ENCODE data around the gene IL23R. TPM values are rescaled to one million over a fixed set of nuclear protein-coding genes. Genes with fewer than 3 reads are reported as not detected.
"Not testable (repeated sequence)": the region's sequence is repeated elsewhere in the genome, so short reads cannot be mapped to it uniquely, and the experiment has no call there.

The IL23R gene
- polyA plus RNA-seq, 2 donors, result 0.01 TPM; not detected in 1

GRCh38 chr1:67147973-67148372 lies 18.3 kb upstream of the IL23R start:
- H3K9me3 ChIP-seq (ENCODE audit: control insufficient read depth in 2 of 2, insufficient read depth in 1 of 2, low read depth in 1 of 2, low read length in 1 of 2); H3K36me3 ChIP-seq (ENCODE audit: control insufficient read depth in 2 of 2, insufficient read depth in 2 of 2, low read length in 1 of 2); H3K4me3 ChIP-seq (ENCODE audit: low read depth in 1 of 2, low read length in 2 of 2); H3K4me1 ChIP-seq (ENCODE audit: control insufficient read depth in 2 of 2, insufficient read depth in 2 of 2, low read length in 1 of 2); H3K27ac ChIP-seq (ENCODE audit: low read depth in 2 of 2, low read length in 1 of 2); H3K27me3 ChIP-seq (ENCODE audit: control insufficient read depth in 1 of 2, insufficient read depth in 2 of 2, low read length in 2 of 2): not testable (repeated sequence)
- WGBS, 2 donors, result 89 to 94% methylated on average over 20 of the region's 20 CpGs

DNA sequence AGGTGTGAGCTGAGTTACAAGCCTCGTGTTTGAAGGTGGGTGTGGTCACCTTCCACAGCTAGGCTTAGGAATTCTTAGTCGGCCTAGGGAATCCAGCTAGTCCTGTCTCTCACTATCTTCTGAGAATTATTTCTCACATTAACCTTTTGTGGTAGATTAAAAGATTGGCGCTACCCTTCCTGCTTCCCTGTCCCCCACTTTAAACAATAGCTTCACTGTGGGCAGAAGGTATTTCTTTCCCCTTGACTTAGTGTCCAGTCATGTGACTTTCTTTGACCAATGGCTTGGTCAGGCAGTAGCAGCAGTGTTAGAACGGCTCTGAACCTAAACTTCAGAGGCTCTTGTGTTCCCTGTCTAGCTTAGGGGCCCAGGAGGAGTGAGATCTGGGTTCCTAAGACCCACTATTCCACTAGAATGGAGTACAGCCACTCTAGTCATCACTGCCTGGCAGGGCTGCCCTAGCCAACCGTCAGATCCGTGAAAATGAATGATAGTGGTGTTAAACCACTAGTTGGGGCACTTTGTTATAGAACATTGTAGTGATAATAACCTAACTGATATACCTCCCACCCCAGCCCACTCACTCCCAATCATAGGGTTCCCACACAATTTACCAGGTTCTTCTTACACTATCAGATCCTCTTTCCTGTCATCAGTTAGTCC lies 17.6 kb upstream of the IL23R start:
- 42 to 44% methylated on average over 6 of the region's 6 CpGs for WGBS, 2 donors
- no peaks in the 10 kb centered on the region for H3K36me3 ChIP-seq (ENCODE audit: control insufficient read depth in 2 of 2, insufficient read depth in 2 of 2, low read length in 1 of 2)
- no peak overlapping the region for H3K27ac ChIP-seq (ENCODE audit: low read depth in 2 of 2, low read length in 1 of 2)
- no peaks in the 10 kb centered on the region for H3K9me3 ChIP-seq (ENCODE audit: control insufficient read depth in 2 of 2, insufficient read depth in 1 of 2, low read depth in 1 of 2, low read length in 1 of 2)
- no peak overlapping the region for H3K4me3 ChIP-seq (ENCODE audit: low read depth in 1 of 2, low read length in 2 of 2)
- no peaks in the 10 kb centered on the region for H3K4me1 ChIP-seq (ENCODE audit: control insufficient read depth in 2 of 2, insufficient read depth in 2 of 2, low read length in 1 of 2)
- H3K27me3 ChIP-seq (ENCODE audit: control insufficient read depth in 1 of 2, insufficient read depth in 2 of 2, low read length in 2 of 2), result no peaks in the 10 kb centered on the region

GRCh38 chr1:67149179-67149770 lies 17.0 kb upstream of the IL23R start:
- Histone ChIP-seq H3K4me3 (ENCODE audit: low read depth in 1 of 2, low read length in 2 of 2) (no peak overlapping the region), H3K4me1 (ENCODE audit: control insufficient read depth in 2 of 2, insufficient read depth in 2 of 2, low read length in 1 of 2) (no peaks in the 10 kb centered on the region)
- WGBS, 2 donors, result 18 to 21% methylated on average over 9 of the region's 9 CpGs

DNA sequence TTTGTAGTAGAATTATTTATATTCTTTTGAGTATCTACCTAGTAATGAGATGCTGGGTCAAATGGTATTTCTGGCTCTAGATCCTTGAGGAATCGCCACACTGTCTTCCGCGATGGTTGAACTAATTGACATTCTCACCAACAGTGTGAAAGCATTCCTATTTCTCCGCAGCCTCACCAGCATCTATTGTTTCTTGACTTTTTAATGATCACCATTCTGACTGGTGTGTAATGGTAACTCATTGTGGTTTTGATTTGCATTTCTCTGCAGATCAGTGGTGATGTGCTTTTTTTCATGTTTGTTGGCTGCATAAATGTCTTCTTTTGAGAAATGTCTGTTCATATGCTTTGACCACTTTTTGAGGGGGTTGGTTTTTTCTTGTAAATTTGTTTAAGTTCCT lies 15.3 kb upstream of the IL23R start:
- 90% methylated on average over 4 of the region's 4 CpGs for WGBS, 2 donors
- H3K4me3 ChIP-seq (ENCODE audit: low read depth in 1 of 2, low read length in 2 of 2), result no peak overlapping the region

More at GRCh38 chr1:67149179-67149770, 17.0 kb upstream of the IL23R start:
- Histone ChIP-seq H3K36me3 (ENCODE audit: control insufficient read depth in 2 of 2, insufficient read depth in 2 of 2, low read length in 1 of 2) (no peaks in the 10 kb centered on the region), H3K27me3 (ENCODE audit: control insufficient read depth in 1 of 2, insufficient read depth in 2 of 2, low read length in 2 of 2) (no peaks in the 10 kb centered on the region), H3K9me3 (ENCODE audit: control insufficient read depth in 2 of 2, insufficient read depth in 1 of 2, low read depth in 1 of 2, low read length in 1 of 2) (no peaks in the 10 kb centered on the region), H3K27ac (ENCODE audit: low read depth in 2 of 2, low read length in 1 of 2) (no peak overlapping the region)

DNA sequence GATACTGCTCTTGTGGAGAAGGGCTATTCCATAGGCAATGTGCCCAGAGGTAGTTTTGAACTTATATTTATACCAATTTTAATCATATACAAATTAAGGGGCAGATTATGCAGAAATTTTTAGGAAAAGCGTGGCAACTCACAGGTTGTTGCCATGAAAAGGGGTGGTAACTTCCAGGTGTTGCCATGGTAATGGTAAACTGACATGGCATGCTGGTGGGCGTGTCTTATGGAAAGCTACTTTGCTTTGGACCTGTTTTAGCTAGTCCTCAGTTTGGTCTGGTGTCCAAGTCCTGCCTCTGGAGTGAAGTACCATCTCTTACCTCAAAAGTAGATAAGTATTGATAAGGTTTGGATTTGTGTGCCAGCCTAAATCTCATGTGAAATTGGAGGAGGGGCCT lies 7.9 kb upstream of the IL23R start:
- H3K27me3 ChIP-seq (ENCODE audit: control insufficient read depth in 1 of 2, insufficient read depth in 2 of 2, low read length in 2 of 2), result no peaks in the 10 kb centered on the region
- H3K9me3 ChIP-seq (ENCODE audit: control insufficient read depth in 2 of 2, insufficient read depth in 1 of 2, low read depth in 1 of 2, low read length in 1 of 2), result no peaks in the 10 kb centered on the region
- WGBS, 2 donors, result 44 to 69% methylated on average over 2 of the region's 2 CpGs
- no peaks in the 10 kb centered on the region for H3K4me1 ChIP-seq (ENCODE audit: control insufficient read depth in 2 of 2, insufficient read depth in 2 of 2, low read length in 1 of 2)
- no peaks in the 10 kb centered on the region for H3K36me3 ChIP-seq (ENCODE audit: control insufficient read depth in 2 of 2, insufficient read depth in 2 of 2, low read length in 1 of 2)
- no peak overlapping the region for H3K27ac ChIP-seq (ENCODE audit: low read depth in 2 of 2, low read length in 1 of 2)
- H3K4me3 ChIP-seq (ENCODE audit: low read depth in 1 of 2, low read length in 2 of 2), result no peak overlapping the region

More for the DNA sequence above, 15.3 kb upstream of the IL23R start:
- no peaks in the 10 kb centered on the region for H3K36me3 ChIP-seq (ENCODE audit: control insufficient read depth in 2 of 2, insufficient read depth in 2 of 2, low read length in 1 of 2)
- no peaks in the 10 kb centered on the region for H3K27me3 ChIP-seq (ENCODE audit: control insufficient read depth in 1 of 2, insufficient read depth in 2 of 2, low read length in 2 of 2)
- H3K4me1 ChIP-seq (ENCODE audit: control insufficient read depth in 2 of 2, insufficient read depth in 2 of 2, low read length in 1 of 2), result no peaks in the 10 kb centered on the region
- H3K9me3 ChIP-seq (ENCODE audit: control insufficient read depth in 2 of 2, insufficient read depth in 1 of 2, low read depth in 1 of 2, low read length in 1 of 2), result no peaks in the 10 kb centered on the region
- no peak overlapping the region for H3K27ac ChIP-seq (ENCODE audit: low read depth in 2 of 2, low read length in 1 of 2)

- H3K4me3 ChIP-seq (ENCODE audit: low read depth in 1 of 2, low read length in 2 of 2), result no peak overlapping the region
- no peak overlapping the region for H3K27ac ChIP-seq (ENCODE audit: low read depth in 2 of 2, low read length in 1 of 2)
- H3K9me3 ChIP-seq (ENCODE audit: control insufficient read depth in 2 of 2, insufficient read depth in 1 of 2, low read depth in 1 of 2, low read length in 1 of 2), result no peaks in the 10 kb centered on the region
- WGBS, 2 donors, result 67 to 81% methylated on average over 2 of the region's 2 CpGs
- no peaks in the 10 kb centered on the region for H3K27me3 ChIP-seq (ENCODE audit: control insufficient read depth in 1 of 2, insufficient read depth in 2 of 2, low read length in 2 of 2)
- no peaks in the 10 kb centered on the region for H3K4me1 ChIP-seq (ENCODE audit: control insufficient read depth in 2 of 2, insufficient read depth in 2 of 2, low read length in 1 of 2)
- H3K36me3 ChIP-seq (ENCODE audit: control insufficient read depth in 2 of 2, insufficient read depth in 2 of 2, low read length in 1 of 2), result no peaks in the 10 kb centered on the region
Observed at GRCh38 chr1:67159233-67159632, 7.0 kb upstream of the IL23R start.

DNA sequence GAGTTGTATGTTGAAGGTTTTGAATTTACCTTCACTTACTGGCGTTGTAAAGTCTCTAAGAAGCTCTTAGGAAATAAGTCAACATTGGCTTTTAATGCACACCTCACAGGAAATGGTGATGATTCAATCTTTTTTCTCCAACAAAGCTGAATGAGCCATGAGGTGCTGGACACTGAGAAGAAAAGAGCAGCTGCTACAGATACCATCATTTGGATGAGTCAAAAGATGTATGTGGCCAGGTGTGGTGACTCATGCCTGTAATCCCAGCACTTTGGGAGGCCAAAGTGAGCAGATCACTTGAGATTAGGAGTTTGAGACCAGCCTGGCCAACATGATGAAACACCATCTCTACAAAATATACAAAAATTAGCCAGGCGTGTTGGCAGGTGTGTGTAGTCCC lies 3.3 kb upstream of the IL23R start:
- H3K4me1 ChIP-seq (ENCODE audit: control insufficient read depth in 2 of 2, insufficient read depth in 2 of 2, low read length in 1 of 2), result no peaks in the 10 kb centered on the region
- H3K27me3 ChIP-seq (ENCODE audit: control insufficient read depth in 1 of 2, insufficient read depth in 2 of 2, low read length in 2 of 2), result no peaks in the 10 kb centered on the region
- no peaks in the 10 kb centered on the region for H3K36me3 ChIP-seq (ENCODE audit: control insufficient read depth in 2 of 2, insufficient read depth in 2 of 2, low read length in 1 of 2)
- H3K9me3 ChIP-seq (ENCODE audit: control insufficient read depth in 2 of 2, insufficient read depth in 1 of 2, low read depth in 1 of 2, low read length in 1 of 2), result no peaks in the 10 kb centered on the region
- H3K4me3 ChIP-seq (ENCODE audit: low read depth in 1 of 2, low read length in 2 of 2), result no peak overlapping the region
- 59 to 71% methylated on average over 2 of the region's 2 CpGs for WGBS, 2 donors
- H3K27ac ChIP-seq (ENCODE audit: low read depth in 2 of 2, low read length in 1 of 2), result no peak overlapping the region

DNA sequence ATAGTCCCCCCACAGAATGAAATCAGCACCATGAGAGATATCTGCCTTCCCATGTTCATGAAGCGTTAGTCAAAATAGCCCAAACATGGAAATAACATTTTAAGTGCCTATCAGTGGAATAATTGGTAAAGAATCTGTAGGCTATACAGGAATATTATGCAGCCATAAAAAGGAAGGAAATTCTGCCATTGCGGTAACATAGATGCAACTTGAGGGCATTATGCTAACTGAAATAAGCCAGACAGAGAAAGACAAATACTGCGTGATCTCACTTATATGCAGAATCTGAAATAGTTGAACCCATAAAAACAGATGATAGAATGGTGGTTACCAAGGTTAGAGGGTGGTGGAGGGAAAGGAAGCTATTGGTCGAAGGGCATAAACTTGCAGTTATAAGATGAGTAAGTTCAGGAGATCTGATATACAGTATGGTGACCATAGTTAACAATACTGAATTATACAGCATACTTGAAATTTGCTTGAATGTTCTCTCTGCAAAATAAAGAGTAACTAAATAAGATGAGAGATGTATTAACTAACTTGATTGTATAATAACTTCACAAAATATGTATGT lies 699 bp upstream of the IL23R start:
- no peaks in the 10 kb centered on the region for H3K27me3 ChIP-seq (ENCODE audit: control insufficient read depth in 1 of 2, insufficient read depth in 2 of 2, low read length in 2 of 2)
- H3K4me1 ChIP-seq (ENCODE audit: control insufficient read depth in 2 of 2, insufficient read depth in 2 of 2, low read length in 1 of 2), result no peaks in the 10 kb centered on the region
- no peak overlapping the region for H3K27ac ChIP-seq (ENCODE audit: low read depth in 2 of 2, low read length in 1 of 2)
- no peaks in the 10 kb centered on the region for H3K9me3 ChIP-seq (ENCODE audit: control insufficient read depth in 2 of 2, insufficient read depth in 1 of 2, low read depth in 1 of 2, low read length in 1 of 2)
- H3K4me3 ChIP-seq (ENCODE audit: low read depth in 1 of 2, low read length in 2 of 2), result no peak overlapping the region
- no peaks in the 10 kb centered on the region for H3K36me3 ChIP-seq (ENCODE audit: control insufficient read depth in 2 of 2, insufficient read depth in 2 of 2, low read length in 1 of 2)
- 93 to 95% methylated on average over 4 of the region's 4 CpGs for WGBS, 2 donors

DNA sequence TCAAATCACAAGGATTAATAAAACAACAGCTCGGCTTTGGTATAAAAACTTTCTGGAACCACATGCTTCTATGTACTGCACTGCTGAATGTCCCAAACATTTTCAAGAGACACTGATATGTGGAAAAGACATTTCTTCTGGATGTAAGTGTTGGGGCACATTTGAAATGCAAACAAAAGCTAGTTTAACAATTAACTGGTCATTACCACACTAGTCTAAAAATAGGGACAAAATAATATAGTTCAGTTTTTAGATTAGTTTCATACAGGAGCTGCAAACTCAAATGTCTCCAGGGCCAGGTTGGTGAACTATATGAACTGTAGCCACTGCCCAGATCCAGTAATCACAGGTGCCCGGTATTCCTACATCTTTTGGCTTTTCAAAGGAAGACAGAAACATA lies 3.2 kb downstream of the IL23R start:
- 65 to 67% methylated on average over 2 of the region's 2 CpGs for WGBS, 2 donors

GRCh38 chr1:67169932-67170331 lies 3.7 kb downstream of the IL23R start:
- H3K27me3 ChIP-seq (ENCODE audit: control insufficient read depth in 1 of 2, insufficient read depth in 2 of 2, low read length in 2 of 2), result no peaks in the 10 kb centered on the region
- no peaks in the 10 kb centered on the region for H3K4me1 ChIP-seq (ENCODE audit: control insufficient read depth in 2 of 2, insufficient read depth in 2 of 2, low read length in 1 of 2)
- no peaks in the 10 kb centered on the region for H3K36me3 ChIP-seq (ENCODE audit: control insufficient read depth in 2 of 2, insufficient read depth in 2 of 2, low read length in 1 of 2)
- 38 to 45% methylated on average over 3 of the region's 3 CpGs for WGBS, 2 donors
- no peak overlapping the region for H3K4me3 ChIP-seq (ENCODE audit: low read depth in 1 of 2, low read length in 2 of 2)
- H3K27ac ChIP-seq (ENCODE audit: low read depth in 2 of 2, low read length in 1 of 2), result no peak overlapping the region
- no peaks in the 10 kb centered on the region for H3K9me3 ChIP-seq (ENCODE audit: control insufficient read depth in 2 of 2, insufficient read depth in 1 of 2, low read depth in 1 of 2, low read length in 1 of 2)

More for the DNA sequence above, 3.2 kb downstream of the IL23R start:
- no peaks in the 10 kb centered on the region for H3K27me3 ChIP-seq (ENCODE audit: control insufficient read depth in 1 of 2, insufficient read depth in 2 of 2, low read length in 2 of 2)
- H3K27ac ChIP-seq (ENCODE audit: low read depth in 2 of 2, low read length in 1 of 2), result no peak overlapping the region
- H3K4me3 ChIP-seq (ENCODE audit: low read depth in 1 of 2, low read length in 2 of 2), result no peak overlapping the region
- H3K4me1 ChIP-seq (ENCODE audit: control insufficient read depth in 2 of 2, insufficient read depth in 2 of 2, low read length in 1 of 2), result no peaks in the 10 kb centered on the region
- no peaks in the 10 kb centered on the region for H3K36me3 ChIP-seq (ENCODE audit: control insufficient read depth in 2 of 2, insufficient read depth in 2 of 2, low read length in 1 of 2)
- H3K9me3 ChIP-seq (ENCODE audit: control insufficient read depth in 2 of 2, insufficient read depth in 1 of 2, low read depth in 1 of 2, low read length in 1 of 2), result no peaks in the 10 kb centered on the region

Data from esophagus (tissue), 2 donors.